OCI-LY7 (cell line): ENCODE results near the gene KISS1R. TPM values are rescaled to one million over a fixed set of nuclear protein-coding genes. Genes with fewer than 3 reads are reported as not detected.

ENCODE experiments used
- BruUV-seq: library from RNA; stranded (reverse); fragments of 400-500 nt; replicated peaks from 2 replicates; lab custom pipeline; 2021; lab: Mats Ljungman, UMichigan
- CTCF ChIA-PET: fragments of 300-600 bp; sonication (Branson Sonifier 250); formaldehyde crosslinking; loops from one replicate; lab custom pipeline; 2022; ENCODE audit warnings: antibody characterized with exemption; ENCODE audit not compliant: unreplicated experiment; lab: Charles Lee
- POLR2A ChIA-PET: fragments of 300-600 bp; sonication (Branson Sonifier 250); formaldehyde crosslinking; loops from one replicate; lab custom pipeline; 2022; ENCODE audit warnings: antibody characterized with exemption; lab: Charles Lee
- DNase-seq: peaks from one replicate; pipeline ENCODE4 v3.0.0-alpha.2; 2015; ENCODE audit warnings: low spot score
- H2AFZ ChIP-seq: fragments of 200-600 bp; sonication (generic), shearing (Covaris generic); 2 replicates; pipeline ENCODE4 v1.6.1; 2014; ENCODE audit warnings: mild to moderate bottlenecking, antibody characterized with exemption, low read length, moderate library complexity
- H3K27ac ChIP-seq: fragments of 200-600 bp; sonication (generic); 2 replicates; pipeline ENCODE4 v1.5.1; 2014; ENCODE audit warnings: mixed run types, low read depth, mild to moderate bottlenecking, moderate library complexity, low read length, inconsistent platforms; ENCODE audit not compliant: poor library complexity, severe bottlenecking
- H3K36me3 ChIP-seq: fragments of 200-600 bp; sonication (generic); 2 replicates; pipeline ENCODE4 v1.6.1; 2014; ENCODE audit warnings: mild to moderate bottlenecking, antibody characterized with exemption, low read length, moderate library complexity, mixed read lengths; ENCODE audit not compliant: insufficient read depth
- H3K4me1 ChIP-seq: fragments of 200-600 bp; sonication (generic); 2 replicates; pipeline ENCODE4 v1.5.1; 2014; ENCODE audit warnings: mild to moderate bottlenecking, low read length; ENCODE audit not compliant: insufficient read depth, poor library complexity, severe bottlenecking
- H3K4me2 ChIP-seq: fragments of 200-600 bp; sonication (generic); 2 replicates; pipeline ENCODE4 v1.6.1; 2014; ENCODE audit warnings: mild to moderate bottlenecking, low read length
- H3K4me3 ChIP-seq: fragments of 200-600 bp; sonication (generic); 2 replicates; pipeline ENCODE4 v1.5.1; 2014; ENCODE audit warnings: mild to moderate bottlenecking, low read depth, low read length; ENCODE audit not compliant: poor library complexity, severe bottlenecking
- H3K79me2 ChIP-seq: fragments of 200-600 bp; sonication (generic); 2 replicates; pipeline ENCODE4 v1.6.1; 2016; ENCODE audit warnings: low read depth, mild to moderate bottlenecking, low read length, moderate library complexity, mixed read lengths; ENCODE audit not compliant: insufficient read depth
- H3K9me2 ChIP-seq: fragments of 200-600 bp; sonication (generic); 2 replicates; pipeline ENCODE4 v1.6.1; 2016; ENCODE audit warnings: mild to moderate bottlenecking, low read length, mixed read lengths; ENCODE audit not compliant: insufficient read depth
- H3K9me3 ChIP-seq: fragments of 200-600 bp; sonication (generic); 2 replicates; pipeline ENCODE4 v1.6.1; 2014; ENCODE audit warnings: mild to moderate bottlenecking, mixed run types, low read length, mixed read lengths
- H4K20me1 ChIP-seq: fragments of 200-600 bp; sonication (generic); 2 replicates; pipeline ENCODE4 v1.6.1; 2014; ENCODE audit warnings: mild to moderate bottlenecking, antibody characterized with exemption, low read length, moderate library complexity, mixed read lengths; ENCODE audit not compliant: insufficient read depth
- CTCF ChIP-seq: fragments of 200-600 bp; sonication (generic); conservative IDR thresholded peaks from 2 replicates; pipeline ENCODE4 v1.5.1; 2014; ENCODE audit warnings: mild to moderate bottlenecking, antibody characterized with exemption, low read length, moderate library complexity, mixed read lengths
- EZH2phosphoT487 ChIP-seq: fragments of 200-600 bp; sonication (generic); IDR thresholded peaks from 2 replicates; pipeline ENCODE4 v1.6.1; 2018; ENCODE audit warnings: low read depth, borderline replicate concordance, mild to moderate bottlenecking, mixed run types, antibody characterized with exemption, low read length, moderate library complexity, mixed read lengths
- intact Hi-C: fragments of 100-400 bp; cut with micrococcal nuclease; formaldehyde crosslinking; loops from one replicate; pipeline ENCODE4 v1.10.0; 2022; ENCODE audit not compliant: unreplicated experiment
- total RNA-seq, 2 experiments: library from RNA; depleted of rRNA in 1 of 2; stranded (reverse); fragments of >200 nt in 1 of 2; shearing (Covaris generic) in 1 of 2; gene quantifications; 2 replicates each; pipeline ENCODE4 v1.2.3, GENCODE V29; 2014 to 2022

The KISS1R gene
- total RNA-seq, 2 experiments from 2014 or later, result not detected

DNA sequence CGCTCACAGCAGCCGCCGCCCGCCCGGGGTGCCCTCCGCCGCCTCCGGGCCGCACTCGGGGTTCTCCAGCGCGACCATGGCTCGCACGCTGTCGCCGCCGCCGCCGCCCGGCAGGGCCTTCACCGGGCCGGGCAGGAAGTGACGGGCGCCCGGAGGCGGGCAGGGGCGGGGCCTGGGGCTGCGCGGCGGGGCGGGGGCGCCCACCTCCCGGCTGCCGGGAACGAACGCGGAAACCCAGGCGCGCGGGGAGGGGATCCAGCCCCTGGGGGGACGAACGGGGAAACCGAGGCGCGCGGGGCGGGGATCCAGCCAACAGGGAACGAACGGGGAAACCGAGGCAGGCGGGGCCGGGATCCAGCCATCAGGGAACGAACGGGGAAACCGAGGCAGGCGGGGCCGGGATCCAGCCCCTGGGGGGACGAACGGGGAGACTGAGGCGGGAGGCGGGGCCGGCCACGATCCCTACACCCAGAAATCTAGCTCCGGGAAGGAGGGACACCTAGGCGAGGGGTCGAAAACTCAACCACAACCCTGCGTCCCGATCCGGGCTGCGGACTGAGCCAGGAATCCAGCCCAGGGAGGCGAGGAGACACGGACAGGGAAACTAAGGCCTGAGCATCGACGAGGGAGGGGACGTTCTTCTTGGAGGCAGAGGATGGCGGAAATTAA lies 3.9 kb upstream of the KISS1R start, which contains the start of gene R3HDM4:
TSS of gene R3HDM4 (minus strand) at position 140 of the 669 bp plus-strand sequence. CDS start at position 78, 62 bp downstream.
- peaks cover 29% of the 10 kb centered on the region for H3K4me1 ChIP-seq
- H3K36me3 ChIP-seq, result peaks cover 6% of the 10 kb centered on the region
- no peaks in the 10 kb centered on the region for H4K20me1 ChIP-seq
- TF ChIP-seq CTCF (no peak), EZH2phosphoT487 (no peak)
- H3K4me3 ChIP-seq, result peak within 1 kb of the TSS; percentile 100
- H3K9me2 ChIP-seq, result no peaks in the 10 kb centered on the region
- intact Hi-C loops, result no loop called here
- H3K4me2 ChIP-seq, result peak within 1 kb of the TSS; percentile 88
- peak within 1 kb of the TSS; percentile 96 for H2AFZ ChIP-seq
- ChIA-PET POLR2A (no interaction called here), CTCF (no interaction called here)
- peak; percentile 81 for DNase-seq
- BruUV-seq, result no TSS peak
- no peaks in the 10 kb centered on the region for H3K9me3 ChIP-seq
- H3K79me2 ChIP-seq, result peaks cover 25% of the 10 kb centered on the region; the same call in 1 of the 2 replicates
- peak within 1 kb of the TSS; percentile 56 for H3K27ac ChIP-seq

GRCh38 chr19:916645-917322 lies 349 bp upstream of the KISS1R start:
- no peak overlapping the region for H2AFZ ChIP-seq
- H3K9me2 ChIP-seq, result no peaks in the 10 kb centered on the region
- H3K79me2 ChIP-seq, result peaks cover 6% of the 10 kb centered on the region; the same call in 1 of the 2 replicates
- no peak for DNase-seq
- intact Hi-C loops, result loop anchor here (1.0 kb wide), 1 partner anchor 54 kb away; no protein-coding TSS in a partner anchor
- H3K9me3 ChIP-seq, result no peaks in the 10 kb centered on the region
- H3K27ac ChIP-seq, result no peak overlapping the region
- ChIA-PET CTCF (no interaction called here), POLR2A (no interaction called here)
- no TSS peak for BruUV-seq
- H3K4me1 ChIP-seq, result peaks cover 11% of the 10 kb centered on the region
- no peak for TF ChIP-seq CTCF
- TF ChIP-seq EZH2phosphoT487, result no peak
- no peaks in the 10 kb centered on the region for H3K36me3 ChIP-seq
- no peaks in the 10 kb centered on the region for H4K20me1 ChIP-seq
- H3K4me3 ChIP-seq, result no peak overlapping the region
- H3K4me2 ChIP-seq, result peak overlapping the region; percentile 32; the same call in 1 of the 2 replicates

DNA sequence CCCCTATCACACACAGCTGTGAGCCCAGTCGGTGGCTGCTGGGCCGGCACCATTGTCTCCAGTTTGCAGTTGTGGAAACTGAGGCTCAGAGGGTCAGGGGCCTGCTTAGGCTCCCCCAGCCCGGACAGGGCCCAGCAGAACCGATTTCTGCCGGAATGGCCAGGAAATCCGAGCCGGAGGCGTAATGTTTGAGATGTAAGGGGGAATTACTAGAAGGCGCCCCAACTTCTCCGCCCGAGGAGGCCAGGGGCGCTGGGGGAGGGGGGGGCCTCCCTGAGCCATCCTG lies 962 bp downstream of the KISS1R start:
- POLR2A ChIA-PET, result no interaction called here
- BruUV-seq, result no TSS peak
- intact Hi-C loops, result no loop called here
- no peaks in the 10 kb centered on the region for H3K9me3 ChIP-seq
- H3K4me1 ChIP-seq, result peaks cover 14% of the 10 kb centered on the region
- H3K4me3 ChIP-seq, result no peak overlapping the region
- TF ChIP-seq CTCF (no peak), EZH2phosphoT487 (no peak)
- H3K4me2 ChIP-seq, result peak overlapping the region; percentile 32; the same call in 1 of the 2 replicates
- no peaks in the 10 kb centered on the region for H3K36me3 ChIP-seq
- H3K79me2 ChIP-seq, result no peaks in the 10 kb centered on the region
- H2AFZ ChIP-seq, result no peak overlapping the region
- no peaks in the 10 kb centered on the region for H3K9me2 ChIP-seq
- DNase-seq, result no peak
- no peaks in the 10 kb centered on the region for H4K20me1 ChIP-seq
- CTCF ChIA-PET, result no interaction called here
- H3K27ac ChIP-seq, result no peak overlapping the region
